HG03060 (cell line): ENCODE results near the gene TM4SF20.

ENCODE experiments used
- ATAC-seq: cut with Tn5 transposase; IDR thresholded peaks from one replicate; pipeline ENCODE4 v1.9.1; 2021; ENCODE audit warnings: low read depth, moderate number of reproducible peaks; ENCODE audit not compliant: unreplicated experiment

Gene TM4SF20

GRCh38 chr2:227323818-227324217 lies 55.3 kb downstream of the TM4SF20 start:
- no peak for ATAC-seq

- ATAC-seq, result no peak
Observed at GRCh38 chr2:227322530-227323205, 56.4 kb downstream of the TM4SF20 start.

DNA sequence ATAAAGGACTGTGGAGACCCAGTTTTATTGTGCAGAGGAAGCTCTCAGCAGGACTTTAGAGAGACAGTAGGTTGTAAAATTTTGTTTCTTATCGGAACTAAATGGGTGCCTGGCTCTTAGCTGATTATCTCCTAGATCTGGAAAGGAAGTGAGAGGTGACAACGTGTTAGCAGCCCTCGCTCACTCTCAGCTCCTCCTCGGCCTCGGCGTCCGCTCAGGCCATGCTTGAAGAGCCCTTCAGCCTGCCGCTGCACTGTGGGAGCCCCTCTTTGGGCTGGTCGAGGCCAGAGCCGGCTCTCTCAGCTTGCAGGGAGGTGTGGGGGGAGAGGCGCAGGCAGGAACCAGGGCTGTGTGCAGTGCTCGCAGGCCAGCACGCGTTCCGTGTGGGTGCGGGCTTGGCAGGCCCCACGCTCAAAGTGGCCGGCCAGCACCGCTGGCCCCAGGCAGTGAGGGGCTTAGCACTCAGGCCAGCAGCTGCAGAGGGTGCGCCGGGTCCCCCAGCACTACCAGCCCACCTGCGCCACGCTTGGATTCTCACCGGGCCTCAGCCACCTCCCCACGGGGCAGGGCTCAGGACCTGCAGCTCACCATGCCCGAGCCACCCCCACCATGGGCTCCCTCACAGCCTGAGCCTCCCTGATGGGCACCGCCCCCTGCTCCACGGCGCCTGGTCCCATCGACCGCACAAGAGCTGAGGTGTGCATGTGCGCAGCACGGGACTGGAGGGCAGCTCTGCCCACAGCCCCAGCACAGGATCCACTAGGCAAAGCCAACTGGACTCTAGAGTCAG lies 58.6 kb downstream of the TM4SF20 start:
- ATAC-seq, result no peak

DNA sequence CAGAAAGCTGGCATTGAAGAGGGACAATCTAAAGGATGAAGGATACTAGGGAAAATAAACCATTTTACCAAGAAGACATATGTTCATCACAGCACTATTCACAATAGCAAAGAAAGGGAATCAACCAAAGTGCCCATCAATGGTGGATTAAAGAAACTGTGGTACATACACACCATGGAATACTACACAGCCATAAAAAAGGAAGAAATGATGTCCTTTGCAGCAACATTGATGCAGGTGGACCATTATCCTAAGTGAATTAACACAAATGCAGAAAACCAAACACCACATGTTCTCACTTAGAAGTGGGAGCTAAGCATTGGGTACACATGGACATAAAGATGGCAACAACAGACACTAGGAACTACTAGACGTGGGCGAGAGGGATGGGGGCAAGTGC lies 61.3 kb downstream of the TM4SF20 start:
- no peak for ATAC-seq

DNA sequence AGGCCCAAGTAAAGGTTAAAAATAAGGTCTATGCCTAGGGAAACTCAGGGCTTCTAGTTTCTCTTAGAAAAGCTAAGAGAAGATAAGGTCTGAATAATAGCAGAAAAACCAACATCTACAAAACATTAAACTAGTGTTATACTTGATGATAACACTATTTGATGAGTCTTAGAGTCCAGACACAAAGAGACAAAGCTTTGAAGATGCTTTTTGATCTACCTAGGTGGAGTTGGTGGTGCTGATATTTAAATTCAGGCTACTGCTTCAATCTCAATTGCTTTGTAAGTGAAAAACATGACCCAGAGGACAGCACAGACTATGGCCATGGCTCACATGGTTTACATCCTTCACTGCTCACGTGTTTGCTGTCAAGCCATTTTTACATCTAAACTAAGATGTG lies 65.8 kb downstream of the TM4SF20 start:
- ATAC-seq, result no peak

- no peak for ATAC-seq
Observed at GRCh38 chr2:227312579-227312978, 66.5 kb downstream of the TM4SF20 start.
